GM21737 (cell line): ENCODE results near the gene RGMA.

ENCODE experiments used
- ATAC-seq: cut with Tn5 transposase; IDR thresholded peaks from one replicate; pipeline ENCODE4 v1.9.1; 2021; ENCODE audit warnings: mild to moderate bottlenecking, moderate library complexity; ENCODE audit not compliant: unreplicated experiment

RGMA gene

DNA sequence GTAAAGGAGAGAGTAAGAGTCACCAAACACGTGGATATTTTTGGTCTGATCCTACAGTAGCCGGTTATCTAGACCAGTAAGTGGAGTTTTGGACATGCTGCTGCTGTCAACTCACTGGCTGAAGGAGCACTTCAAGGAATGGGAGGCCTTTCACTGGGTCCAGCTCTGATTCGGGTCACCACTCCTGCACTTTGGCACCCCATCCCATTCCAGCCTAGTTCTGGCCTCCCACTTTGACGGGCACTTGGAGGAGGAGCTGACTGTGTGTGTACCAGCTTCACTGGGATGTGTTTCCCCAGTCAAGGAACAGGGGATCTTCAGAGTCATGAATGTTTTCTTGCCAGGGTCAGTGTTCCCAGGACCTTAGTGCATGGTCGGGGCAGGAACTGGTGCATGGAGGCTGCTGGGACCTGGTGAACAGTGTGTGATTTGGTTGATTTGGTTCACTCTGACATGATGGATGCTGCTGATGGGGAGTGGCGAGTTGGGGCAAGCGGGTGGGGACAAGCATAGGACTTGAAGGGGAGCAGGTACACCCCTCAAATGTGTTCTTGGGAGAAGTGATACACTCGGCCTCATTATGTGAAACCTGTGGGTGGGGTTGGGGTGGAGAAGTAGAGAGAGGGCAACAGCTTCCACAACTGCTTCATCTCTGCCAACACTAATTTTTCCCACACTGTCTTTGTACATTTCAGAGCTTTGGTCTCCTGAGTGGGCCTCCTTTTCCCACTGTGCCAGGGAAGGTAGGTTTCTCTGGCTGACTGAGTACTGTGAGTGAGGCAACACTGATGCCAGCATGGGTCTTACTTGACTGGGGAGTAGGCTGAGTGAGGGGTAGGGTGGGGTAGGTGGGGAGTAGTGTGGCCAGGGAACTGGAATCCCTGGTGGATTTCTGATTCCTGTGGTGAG lies 64.0 kb downstream of the RGMA start:
- no peak for ATAC-seq

GRCh38 chr15:93024293-93024692 lies 64.7 kb downstream of the RGMA start:
- ATAC-seq: no peak

GRCh38 chr15:93020976-93021772 lies 67.8 kb downstream of the RGMA start:
- peak; percentile 79 for ATAC-seq

DNA sequence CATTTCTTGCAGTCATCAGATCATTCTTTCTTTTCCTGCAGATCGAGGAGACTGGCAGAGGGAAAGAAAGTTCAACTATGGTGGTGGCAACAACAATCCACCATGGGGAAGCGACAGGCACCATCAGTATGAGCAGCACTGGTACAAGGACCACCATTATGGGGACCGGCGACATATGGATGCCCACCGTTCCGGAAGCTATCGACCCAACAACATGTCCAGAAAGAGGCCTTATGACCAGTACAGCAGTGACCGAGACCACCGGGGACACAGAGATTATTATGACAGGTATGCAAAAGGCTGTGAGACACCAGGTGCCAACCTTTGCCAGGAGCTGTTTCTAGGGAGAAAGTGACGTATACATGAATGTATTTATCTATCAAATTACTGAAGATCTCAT lies 69.0 kb downstream of the RGMA start:
- ATAC-seq: no peak

- ATAC-seq: no peak
Measured at GRCh38 chr15:93019090-93019489, 69.9 kb downstream of the RGMA start.

GRCh38 chr15:93018574-93018973 lies 70.4 kb downstream of the RGMA start:
- no peak for ATAC-seq

- no peak for ATAC-seq
Measured at GRCh38 chr15:93017526-93017925, 71.5 kb downstream of the RGMA start.

GRCh38 chr15:93012786-93013185 lies 76.2 kb downstream of the RGMA start:
- no peak for ATAC-seq

DNA sequence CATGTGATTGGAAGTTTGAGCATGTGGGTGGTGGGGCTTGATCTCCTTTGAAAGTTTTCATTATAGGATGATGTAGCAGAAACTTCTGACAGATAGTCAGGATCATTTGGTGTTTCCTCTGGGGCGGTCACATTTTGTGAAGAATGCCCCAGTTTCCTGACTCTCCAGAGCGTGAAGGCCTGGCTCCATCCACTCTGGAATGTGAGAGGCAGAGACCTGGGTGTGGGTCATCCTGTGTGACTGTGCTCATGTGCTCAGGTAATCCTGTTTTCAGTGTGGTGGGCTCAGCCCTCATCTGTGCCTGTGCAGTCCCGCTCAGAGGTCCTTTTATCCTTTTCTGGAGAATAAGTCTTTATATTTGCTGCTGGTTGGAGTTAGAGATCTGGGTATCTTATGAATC lies 81.0 kb downstream of the RGMA start:
- ATAC-seq: no peak

- no peak for ATAC-seq
Measured at GRCh38 chr15:93005133-93005532, 83.9 kb downstream of the RGMA start.

DNA sequence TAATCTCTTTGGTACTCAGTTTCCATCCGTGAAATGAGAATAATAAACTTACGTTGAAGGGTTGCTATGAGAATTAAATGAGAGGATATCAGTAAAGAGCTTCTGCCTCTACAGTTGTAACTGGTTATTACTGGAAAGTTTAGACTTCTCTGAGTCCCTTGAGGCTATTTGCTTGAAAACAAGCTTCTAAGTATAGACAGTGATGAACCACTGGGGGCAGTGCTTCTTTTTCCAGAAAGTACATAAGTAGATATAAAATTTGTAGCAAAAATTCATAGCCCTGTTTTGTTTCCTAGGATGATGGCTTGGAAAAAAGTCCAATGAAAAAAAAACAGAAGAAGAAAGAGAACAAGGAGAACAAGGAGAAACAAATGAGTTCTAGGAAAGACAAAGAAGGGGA lies 87.1 kb downstream of the RGMA start:
- ATAC-seq: no peak

GRCh38 chr15:93001156-93001555 lies 87.9 kb downstream of the RGMA start:
- no peak for ATAC-seq

- no peak for ATAC-seq
Measured at GRCh38 chr15:92997821-92998220, 91.2 kb downstream of the RGMA start.

- ATAC-seq: no peak
Measured at GRCh38 chr15:92992720-92993119, 96.3 kb downstream of the RGMA start.

DNA sequence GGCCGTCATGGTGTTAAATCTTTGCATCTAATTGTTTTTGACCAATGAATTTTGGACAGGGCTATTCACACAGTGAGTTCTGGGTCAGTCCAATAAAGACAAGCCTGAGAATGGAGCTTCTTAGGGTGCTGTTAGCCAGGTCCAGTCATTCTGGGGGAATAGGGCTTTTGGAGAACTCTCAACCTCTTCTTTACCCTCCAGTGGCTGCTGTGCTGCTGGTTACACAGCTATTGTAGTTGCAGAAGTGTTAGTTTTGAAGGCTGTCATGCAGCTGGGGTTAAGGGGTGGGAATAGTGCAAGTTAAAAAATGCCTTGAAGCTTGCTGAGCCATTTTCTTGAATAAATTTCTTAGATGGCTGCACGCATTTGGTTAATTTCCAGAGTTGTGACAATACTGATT lies 99.0 kb downstream of the RGMA start:
- ATAC-seq: no peak

- peak; percentile 88 for ATAC-seq
Measured at GRCh38 chr15:92989470-92989869, 99.5 kb downstream of the RGMA start.
